Stimulated activated naive B cell treated with anti-CD40 and anti-IgM and Interleukin-4, amounts not matched to agents 10 μg/mL and 1 μg/mL and 100 μg/mL, for 72 hours (primary cell): ENCODE measurements around the gene LECT2.

Source experiments
- ATAC-seq, 2 donors: fragments of 150-1000 bp; cut with Tn5 transposase; replicated peaks; 2 replicates each; pipeline ENCODE4 v1.10.0; 2021; ENCODE audit warnings: moderate library complexity in 1 of 2
- DNase-seq: peaks from one replicate; pipeline ENCODE4 v3.0.0; 2021
- H3K27ac Mint-ChIP-seq: one replicate; pipeline ENCODE4 v1.8.0; 2022; ENCODE audit warnings: mild to moderate bottlenecking, mixed read lengths
- H3K27me3 Mint-ChIP-seq, 2 donors: one replicate each; pipeline ENCODE4 v1.8.0; 2022; ENCODE audit warnings: mixed read lengths in 2 of 2
- H3K36me3 Mint-ChIP-seq, 2 donors: one replicate each; pipeline ENCODE4 v1.8.0; 2022; ENCODE audit warnings: mixed read lengths in 2 of 2, mild to moderate bottlenecking in 1 of 2
- H3K4me1 Mint-ChIP-seq, 2 donors: one replicate each; pipeline ENCODE4 v1.8.0; 2022; ENCODE audit warnings: mixed read lengths in 2 of 2, mild to moderate bottlenecking in 1 of 2
- H3K4me3 Mint-ChIP-seq, 2 donors: one replicate each; pipeline ENCODE4 v1.8.0; 2022; ENCODE audit warnings: mild to moderate bottlenecking in 2 of 2, mixed read lengths in 2 of 2, moderate library complexity in 1 of 2
- H3K9me3 Mint-ChIP-seq, 2 donors: one replicate each; pipeline ENCODE4 v1.8.0; 2022; ENCODE audit warnings: mixed read lengths in 2 of 2, mild to moderate bottlenecking in 1 of 2

LECT2 gene

GRCh38 chr5:135954899-135955298, at the start of gene LECT2:
LECT2 (minus strand) TSS chr5:135954983; CDS start chr5:135954833, 150 bp downstream.
- no peaks in the 10 kb centered on the region for H3K36me3 Mint-ChIP-seq
- DNase-seq (no peak), ATAC-seq (no peak)
- no peak within 1 kb of the TSS for H3K4me3 Mint-ChIP-seq
- H3K4me1 Mint-ChIP-seq, result peaks cover 0 to 2% of the 10 kb centered on the region in 2 donors
- peaks cover 11 to 25% of the 10 kb centered on the region in 2 donors for H3K27me3 Mint-ChIP-seq
- peaks cover 0 to 3% of the 10 kb centered on the region in 2 donors for H3K9me3 Mint-ChIP-seq
- no peak within 1 kb of the TSS for H3K27ac Mint-ChIP-seq

GRCh38 chr5:136004436-136004835, 49.7 kb upstream of the LECT2 start:
- Mint-ChIP-seq H3K27me3 (peaks cover 4 to 5% of the 10 kb centered on the region in 2 donors), H3K4me1 (no peaks in the 10 kb centered on the region), H3K27ac (no peak overlapping the region), H3K4me3 (no peak overlapping the region), H3K9me3 (no peaks in the 10 kb centered on the region), H3K36me3 (no peaks in the 10 kb centered on the region)
- ATAC-seq (no peak), DNase-seq (no peak)

GRCh38 chr5:136001466-136001981, 46.7 kb upstream of the LECT2 start:
- DNase-seq (no peak), ATAC-seq (no peak)
- no peaks in the 10 kb centered on the region for H3K36me3 Mint-ChIP-seq
- H3K27me3 Mint-ChIP-seq, result peaks cover 4 to 6% of the 10 kb centered on the region in 2 donors
- H3K4me3 Mint-ChIP-seq, result no peak overlapping the region
- H3K9me3 Mint-ChIP-seq, result no peaks in the 10 kb centered on the region
- H3K4me1 Mint-ChIP-seq, result no peaks in the 10 kb centered on the region
- H3K27ac Mint-ChIP-seq, result no peak overlapping the region

- H3K36me3 Mint-ChIP-seq, result no peaks in the 10 kb centered on the region
- no peak overlapping the region for H3K27ac Mint-ChIP-seq
- H3K4me1 Mint-ChIP-seq, result no peaks in the 10 kb centered on the region
- H3K27me3 Mint-ChIP-seq, result peaks cover 4 to 12% of the 10 kb centered on the region in 2 donors
- no peak overlapping the region for H3K4me3 Mint-ChIP-seq
- ATAC-seq, result no peak
- H3K9me3 Mint-ChIP-seq, result no peaks in the 10 kb centered on the region
- DNase-seq, result no peak
These were observed 46.1 kb upstream of the LECT2 start for GRCh38 chr5:136000932-136001331.

GRCh38 chr5:136000147-136000546, 45.4 kb upstream of the LECT2 start:
- DNase-seq, result no peak
- H3K4me3 Mint-ChIP-seq, result no peak overlapping the region
- no peaks in the 10 kb centered on the region for H3K36me3 Mint-ChIP-seq
- H3K4me1 Mint-ChIP-seq, result no peaks in the 10 kb centered on the region
- no peak overlapping the region for H3K27ac Mint-ChIP-seq
- peaks cover 4 to 12% of the 10 kb centered on the region in 2 donors for H3K27me3 Mint-ChIP-seq
- ATAC-seq, result no peak
- no peaks in the 10 kb centered on the region for H3K9me3 Mint-ChIP-seq

- no peak for DNase-seq
- H3K36me3 Mint-ChIP-seq, result no peaks in the 10 kb centered on the region
- H3K9me3 Mint-ChIP-seq, result peaks cover 0 to 3% of the 10 kb centered on the region in 2 donors
- H3K4me3 Mint-ChIP-seq, result no peak overlapping the region
- peaks cover 4 to 16% of the 10 kb centered on the region in 2 donors for H3K27me3 Mint-ChIP-seq
- no peak for ATAC-seq
- no peaks in the 10 kb centered on the region for H3K4me1 Mint-ChIP-seq
- H3K27ac Mint-ChIP-seq, result no peak overlapping the region
These were observed 44.8 kb upstream of the LECT2 start for GRCh38 chr5:135999406-136000139.

- no peak for DNase-seq
- Mint-ChIP-seq H3K27me3 (peaks cover 4 to 17% of the 10 kb centered on the region in 2 donors), H3K4me3 (no peak overlapping the region), H3K9me3 (peaks cover 0 to 3% of the 10 kb centered on the region in 2 donors), H3K27ac (no peak overlapping the region), H3K36me3 (no peaks in the 10 kb centered on the region), H3K4me1 (no peaks in the 10 kb centered on the region)
- no peak for ATAC-seq
These were observed 44.1 kb upstream of the LECT2 start for GRCh38 chr5:135998889-135999288.

- Mint-ChIP-seq H3K9me3 (peaks cover 0 to 3% of the 10 kb centered on the region in 2 donors), H3K4me1 (no peaks in the 10 kb centered on the region), H3K27me3 (peaks cover 4 to 17% of the 10 kb centered on the region in 2 donors), H3K27ac (no peak overlapping the region), H3K4me3 (no peak overlapping the region), H3K36me3 (no peaks in the 10 kb centered on the region)
- ATAC-seq (no peak), DNase-seq (no peak)
These were observed 43.0 kb upstream of the LECT2 start for GRCh38 chr5:135997673-135998335.

- no peak for ATAC-seq
- Mint-ChIP-seq H3K27me3 (peaks cover 4 to 12% of the 10 kb centered on the region in 2 donors), H3K36me3 (no peaks in the 10 kb centered on the region), H3K4me1 (no peaks in the 10 kb centered on the region), H3K4me3 (no peak overlapping the region), H3K9me3 (peaks cover 0 to 3% of the 10 kb centered on the region in 2 donors), H3K27ac (no peak overlapping the region)
- no peak for DNase-seq
These were observed 41.8 kb upstream of the LECT2 start for GRCh38 chr5:135996611-135997010.

- ATAC-seq, result no peak
- no peak overlapping the region for H3K4me3 Mint-ChIP-seq
- H3K27ac Mint-ChIP-seq, result no peak overlapping the region
- H3K9me3 Mint-ChIP-seq, result peaks cover 0 to 3% of the 10 kb centered on the region in 2 donors
- peaks cover 4 to 12% of the 10 kb centered on the region in 2 donors for H3K27me3 Mint-ChIP-seq
- H3K36me3 Mint-ChIP-seq, result no peaks in the 10 kb centered on the region
- DNase-seq, result no peak
- H3K4me1 Mint-ChIP-seq, result no peaks in the 10 kb centered on the region
These were observed 41.2 kb upstream of the LECT2 start for GRCh38 chr5:135995976-135996375.

- Mint-ChIP-seq H3K9me3 (peaks cover 0 to 3% of the 10 kb centered on the region in 2 donors), H3K27ac (no peak overlapping the region), H3K36me3 (no peaks in the 10 kb centered on the region), H3K4me3 (no peak overlapping the region), H3K27me3 (peaks cover 9 to 26% of the 10 kb centered on the region in 2 donors), H3K4me1 (no peaks in the 10 kb centered on the region)
- no peak for ATAC-seq
- no peak for DNase-seq
These were observed 39.3 kb upstream of the LECT2 start for GRCh38 chr5:135993880-135994636.

- H3K27me3 Mint-ChIP-seq, result peaks cover 9 to 33% of the 10 kb centered on the region in 2 donors
- H3K36me3 Mint-ChIP-seq, result no peaks in the 10 kb centered on the region
- no peaks in the 10 kb centered on the region for H3K4me1 Mint-ChIP-seq
- no peak overlapping the region for H3K4me3 Mint-ChIP-seq
- no peak overlapping the region for H3K27ac Mint-ChIP-seq
- ATAC-seq, result no peak
- DNase-seq, result no peak
- peaks cover 0 to 3% of the 10 kb centered on the region in 2 donors for H3K9me3 Mint-ChIP-seq
These were observed 38.6 kb upstream of the LECT2 start for GRCh38 chr5:135993335-135993879.

GRCh38 chr5:135991429-135991828, 36.6 kb upstream of the LECT2 start:
- Mint-ChIP-seq H3K9me3 (peaks cover 0 to 3% of the 10 kb centered on the region in 2 donors), H3K4me1 (no peaks in the 10 kb centered on the region), H3K36me3 (no peaks in the 10 kb centered on the region), H3K4me3 (no peak overlapping the region), H3K27me3 (peaks cover 9 to 33% of the 10 kb centered on the region in 2 donors), H3K27ac (no peak overlapping the region)
- ATAC-seq (no peak), DNase-seq (no peak)
